SK-N-SH (cell line): ENCODE measurements around the gene RGS10. TPM values are rescaled to one million over a fixed set of nuclear protein-coding genes. Genes with fewer than 3 reads are reported as not detected.

Experiments
- CTCF ChIA-PET: fragments of 300-600, 350-600 bp; formaldehyde crosslinking; extraction: SDS; loops from one replicate; lab custom pipeline; 2021; lab: Yijun Ruan, JAX
- POLR2A ChIA-PET: fragments of 350-600 bp; sonication (Branson Sonifier 250); formaldehyde crosslinking; extraction: SDS; loops from one replicate; lab custom pipeline; 2020; ENCODE audit warnings: antibody characterized with exemption, inconsistent platforms; lab: Yijun Ruan, JAX
- DNase-seq: peaks from one replicate; pipeline ENCODE4 v3.0.0; 2012
- H2AFZ ChIP-seq: fragments of 200-600 bp; sonication (generic); 2 replicates; pipeline ENCODE4 v1.8.1; 2016; ENCODE audit warnings: antibody characterized with exemption, mild to moderate bottlenecking, low read depth
- H3F3A ChIP-seq: fragments of 200-600 bp; sonication (generic); replicated peaks from 2 replicates; pipeline ENCODE3; 2016; ENCODE audit warnings: antibody characterized with exemption, mild to moderate bottlenecking; ENCODE audit not compliant: insufficient read depth
- H3K27ac ChIP-seq, 2 experiments: fragments of 200-500 bp in 1 of 2; fragments of 200-600 bp in 1 of 2; sonication (Bioruptor generic) in 1 of 2; sonication (generic), shearing (Covaris generic) in 1 of 2; 2 replicates each; pipeline versions ENCODE4 v1.5.1 to v1.6.1; 2014 to 2016; ENCODE audit warnings: low read depth in 2 of 2, inconsistent platforms in 1 of 2, low read length in 1 of 2, mild to moderate bottlenecking in 1 of 2, mixed read lengths in 1 of 2
- H3K27me3 ChIP-seq: fragments of 200-600 bp; sonication (generic), shearing (Covaris generic); 2 replicates; pipeline ENCODE4 v1.6.1; 2016; ENCODE audit warnings: mixed run types; ENCODE audit not compliant: insufficient read depth
- H3K36me3 ChIP-seq, 2 experiments: fragments of 200-500 bp in 1 of 2; fragments of 200-600 bp in 1 of 2; sonication (Bioruptor generic) in 1 of 2; sonication (generic) in 1 of 2; replicated peaks in 1 of 2; 2 replicates each; pipeline versions ENCODE3 to v1.5.1; 2014 to 2016; ENCODE audit warnings: low read length in 1 of 2, mild to moderate bottlenecking in 1 of 2; ENCODE audit not compliant: insufficient read depth in 2 of 2, control insufficient read depth in 1 of 2
- H3K4me1 ChIP-seq, 2 experiments: fragments of 200-500 bp in 1 of 2; fragments of 200-600 bp in 1 of 2; sonication (Bioruptor generic) in 1 of 2; sonication (generic), shearing (Covaris generic) in 1 of 2; 2 replicates each; pipeline versions ENCODE4 v1.5.1 to v1.6.1; 2014 to 2016; ENCODE audit warnings: low read depth in 1 of 2, low read length in 1 of 2, mixed run types in 1 of 2; ENCODE audit not compliant: insufficient read depth in 2 of 2, control insufficient read depth in 1 of 2
- H3K4me2 ChIP-seq: fragments of 200-600 bp; sonication (generic), shearing (Covaris generic); 2 replicates; pipeline ENCODE4 v1.6.1; 2017; ENCODE audit warnings: mixed run types
- H3K4me3 ChIP-seq, 2 experiments: fragments of 200-500 bp in 1 of 2; fragments of 200-600 bp in 1 of 2; sonication (Bioruptor generic) in 1 of 2; sonication (generic), shearing (Covaris generic) in 1 of 2; 2 replicates each; pipeline versions ENCODE4 v1.5.1 to v1.8.1; 2014 to 2016; ENCODE audit warnings: low read depth in 2 of 2, inconsistent platforms in 1 of 2, low read length in 1 of 2, mild to moderate bottlenecking in 1 of 2, mixed read lengths in 1 of 2, moderate library complexity in 1 of 2
- H3K79me2 ChIP-seq: fragments of 200-600 bp; sonication (generic); 2 replicates; pipeline ENCODE4 v1.8.1; 2017; ENCODE audit warnings: mild to moderate bottlenecking; ENCODE audit not compliant: insufficient read depth
- H3K9ac ChIP-seq: fragments of 200-600 bp; sonication (generic); 2 replicates; pipeline ENCODE4 v1.6.1; 2017; ENCODE audit warnings: mixed run types
- H3K9me2 ChIP-seq: fragments of 200-600 bp; sonication (generic); 2 replicates; pipeline ENCODE4 v1.6.1; 2017; ENCODE audit warnings: mixed run types
- H3K9me3 ChIP-seq: fragments of 200-600 bp; sonication (generic); 2 replicates; pipeline ENCODE4 v1.6.1; 2017; ENCODE audit warnings: mixed run types, mild to moderate bottlenecking, moderate library complexity
- H4K20me1 ChIP-seq: fragments of 200-600 bp; sonication (generic); 2 replicates; pipeline ENCODE4 v1.6.1; 2017; ENCODE audit warnings: mild to moderate bottlenecking, mixed run types; ENCODE audit not compliant: insufficient read depth
- CHD2 ChIP-seq: fragments of 150-350 bp; IDR thresholded peaks from 2 replicates; pipeline ENCODE4 v1.6.1; 2018; ENCODE audit warnings: low read length; ENCODE audit not compliant: partially characterized antibody
- EP300 ChIP-seq, 2 experiments: IDR thresholded peaks; 2 replicates each; pipeline versions ENCODE4 v1.4.0 to v1.6.1; 2012; ENCODE audit warnings: borderline replicate concordance in 1 of 2, low read depth in 1 of 2, low read length in 1 of 2
- EZH2phosphoT487 ChIP-seq: fragments of 200-600 bp; sonication (generic); IDR thresholded peaks from 2 replicates; pipeline ENCODE4 v1.6.1; 2017; ENCODE audit warnings: low read depth, mixed run types, mild to moderate bottlenecking, antibody characterized with exemption, moderate library complexity, borderline replicate concordance
- FOSL2 ChIP-seq: IDR thresholded peaks from 2 replicates; pipeline ENCODE4 v1.4.0; 2012; ENCODE audit warnings: low read depth, mild to moderate bottlenecking, moderate library complexity, borderline replicate concordance
- FOXJ3 ChIP-seq: sonication (generic); formaldehyde crosslinking; IDR thresholded peaks from 2 replicates; pipeline ENCODE4 v1.5.1; 2020; ENCODE audit warnings: mild to moderate bottlenecking, missing genetic modification reagents
- FOXM1 ChIP-seq: IDR thresholded peaks from 2 replicates; pipeline ENCODE4 v1.4.0; 2012; ENCODE audit warnings: low read depth, mild to moderate bottlenecking
- GABPA ChIP-seq: IDR thresholded peaks from 2 replicates; pipeline ENCODE4 v1.4.0; 2012; ENCODE audit warnings: low read depth, mild to moderate bottlenecking
- GATA2 ChIP-seq: sonication (generic); formaldehyde crosslinking; IDR thresholded peaks from 2 replicates; pipeline ENCODE4 v1.5.0; 2020; ENCODE audit warnings: mild to moderate bottlenecking, missing genetic modification reagents
- MAX ChIP-seq: IDR thresholded peaks from 2 replicates; pipeline ENCODE4 v1.4.0; 2012; ENCODE audit warnings: low read depth
- MEF2A ChIP-seq: IDR thresholded peaks from 2 replicates; pipeline ENCODE4 v1.4.0; 2012; ENCODE audit warnings: low read depth, borderline replicate concordance
- NFIC ChIP-seq: IDR thresholded peaks from 2 replicates; pipeline ENCODE4 v1.4.0; 2012; ENCODE audit warnings: borderline replicate concordance
- PBX3 ChIP-seq: IDR thresholded peaks from 2 replicates; pipeline ENCODE4; 2012
- RAD21 ChIP-seq: IDR thresholded peaks from 2 replicates; pipeline ENCODE4 v1.6.1; 2012; ENCODE audit warnings: mild to moderate bottlenecking, low read length
- RCOR1 ChIP-seq: fragments of 150-350 bp; IDR thresholded peaks from 2 replicates; pipeline ENCODE4 v1.6.1; 2017; ENCODE audit warnings: antibody characterized with exemption, low read length
- REST ChIP-seq: IDR thresholded peaks from 2 replicates; pipeline ENCODE4 v1.6.1; 2012; ENCODE audit warnings: mild to moderate bottlenecking, low read depth, low read length, moderate library complexity
- TCF12 ChIP-seq: IDR thresholded peaks from 2 replicates; pipeline ENCODE4 v1.4.0; 2012
- TEAD4 ChIP-seq: IDR thresholded peaks from 2 replicates; pipeline ENCODE4 v1.4.0; 2012; ENCODE audit warnings: mild to moderate bottlenecking, borderline replicate concordance; ENCODE audit not compliant: insufficient read depth
- USF2 ChIP-seq: fragments of 150-350 bp; IDR thresholded peaks from 2 replicates; pipeline ENCODE4 v1.6.1; 2017; ENCODE audit warnings: antibody characterized with exemption, low read length, low read depth, borderline replicate concordance
- WGBS: methylation state at CpG from one replicate; pipeline ENCODE4 v1.1.6; 2017; ENCODE audit warnings: low lambda C conversion rate; 5-methylcytosine and 5-hydroxymethylcytosine counted together
- polyA plus RNA-seq, 3 experiments: library from polyadenylated mRNA; depleted of rRNA; stranded (reverse); fragments of >200 nt; gene quantifications; 2 replicates each; pipeline ENCODE4 v1.2.3, GENCODE V29; 2012

Gene RGS10
- polyA plus RNA-seq, 1 of the 3 experiments (the other 2 are of a cell fraction) = 44.6 TPM

- Histone ChIP-seq H3K4me3 (no peak overlapping the region), H3F3A (no peaks in the 10 kb centered on the region), H2AFZ (no peak overlapping the region), H4K20me1 (no peaks in the 10 kb centered on the region), H3K79me2 (no peaks in the 10 kb centered on the region), H3K9ac (no peak overlapping the region), H3K27ac (no peak overlapping the region), H3K4me1 (no peaks in the 10 kb centered on the region), H3K4me2 (no peak overlapping the region), H3K9me2 (no peaks in the 10 kb centered on the region), H3K9me3 (no peaks in the 10 kb centered on the region), H3K36me3 (peaks cover 0 to 6% of the 10 kb centered on the region in 2 experiments), H3K27me3 (no peaks in the 10 kb centered on the region)
- ChIA-PET POLR2A (no interaction called here), CTCF (interaction anchor here (1.2 to 1.8 kb wide), 4 partner anchors 9 to 293 kb away, joined by 3 to 8 read pairs (median 4); partner anchors contain the start of gene RGS10)
- TF ChIP-seq USF2 (no peak), GABPA (no peak), FOSL2 (no peak), EZH2phosphoT487 (no peak), TCF12 (no peak), CHD2 (no peak), RAD21 (no peak), NFIC (no peak), PBX3 (no peak)
- DNase-seq = no peak
- 95% methylated on average over 11 of the region's 11 CpGs for WGBS
Observed at GRCh38 chr10:119498889-119499676, 43.4 kb downstream of the RGS10 start.

- CTCF ChIA-PET = interaction anchor here (0.9 to 1.3 kb wide), 2 partner anchors 290 to 298 kb away, joined by 3 to 4 read pairs; partner anchors contain the start of gene GRK5
- no peaks in the 10 kb centered on the region for H3K4me1 ChIP-seq
- WGBS = 98% methylated on average over 9 of the region's 9 CpGs
Observed at GRCh38 chr10:119497243-119497642, 45.3 kb downstream of the RGS10 start.

More at GRCh38 chr10:119497243-119497642, 45.3 kb downstream of the RGS10 start:
- Histone ChIP-seq H3K9me2 (no peaks in the 10 kb centered on the region), H4K20me1 (no peaks in the 10 kb centered on the region), H3K9me3 (no peaks in the 10 kb centered on the region), H3K4me3 (no peak overlapping the region), H3K27ac (no peak overlapping the region), H3F3A (no peaks in the 10 kb centered on the region), H3K27me3 (no peaks in the 10 kb centered on the region), H2AFZ (no peak overlapping the region), H3K36me3 (peaks cover 0 to 3% of the 10 kb centered on the region in 2 experiments), H3K9ac (no peak overlapping the region), H3K4me2 (no peak overlapping the region), H3K79me2 (no peaks in the 10 kb centered on the region)
- no peak for TF ChIP-seq GATA2 (CRISPR knock-in tag)
- TF ChIP-seq FOXJ3 (CRISPR knock-in tag) = no peak
- TF ChIP-seq RCOR1 = no peak
- no peak for TF ChIP-seq FOXM1
- no peak for TF ChIP-seq USF2
- TF ChIP-seq REST = no peak
- no peak for TF ChIP-seq CHD2
- TF ChIP-seq RAD21 = no peak
- no peak for TF ChIP-seq TEAD4
- TF ChIP-seq MEF2A = no peak
- TF ChIP-seq EP300 (IDR thresholded peaks at IDR 0.05; ENCODE audit: borderline replicate concordance in 1 of 2, low read depth in 1 of 2, low read length in 1 of 2) = no peak
- no peak for TF ChIP-seq MAX
- TF ChIP-seq GABPA = no peak
- POLR2A ChIA-PET = no interaction called here
- no peak for DNase-seq
